ENCODE results near the gene SRRM2.

Gene SRRM2

DNA sequence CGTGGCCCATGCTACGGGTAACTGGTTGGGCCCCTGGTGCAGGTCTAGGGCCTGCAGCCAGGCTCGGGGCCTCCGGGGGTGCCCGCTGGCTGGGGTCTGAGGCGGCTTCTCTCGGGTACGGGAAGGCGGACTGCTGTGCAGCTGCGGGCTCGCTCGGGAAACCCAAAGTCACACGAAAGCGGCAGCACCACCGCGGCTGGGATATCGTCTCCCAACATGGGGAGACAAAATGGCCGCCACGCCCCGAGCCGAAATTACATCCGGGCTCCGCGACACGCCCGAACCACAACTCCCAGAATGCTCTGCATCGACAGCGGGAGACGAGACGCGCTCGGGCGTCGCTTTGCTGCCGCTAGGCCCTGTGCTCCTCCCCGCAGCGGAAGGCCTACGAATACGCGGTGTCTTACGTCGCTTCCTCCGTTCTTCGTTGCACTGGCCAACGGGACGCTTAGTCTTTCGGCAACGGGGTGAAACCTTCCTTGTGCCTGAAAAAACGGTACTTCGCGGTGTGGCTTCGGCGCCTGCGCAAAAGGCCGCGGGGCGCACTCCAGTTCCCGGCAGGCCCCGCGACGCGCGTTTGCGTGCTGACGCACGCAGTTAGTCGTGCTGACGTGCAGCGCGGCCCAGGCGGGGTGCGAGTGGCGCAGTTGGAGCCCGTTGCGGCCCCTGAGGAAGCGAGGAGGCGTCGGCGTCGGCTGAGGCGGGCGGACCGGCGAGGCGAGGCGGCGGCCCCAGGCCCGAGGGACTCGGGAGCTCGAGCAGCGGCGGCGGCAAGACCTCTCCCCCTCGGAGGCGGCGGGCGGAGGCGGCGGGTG is at the start of gene SRRM2:
Gene SRRM2, plus strand, starts transcription at position 604 of the 815 bp plus-strand sequence. CDS start 3,727 bp downstream, outside the sequence.
- peak within 1 kb of the TSS; percentile 97 for H3K4me3 ChIP-seq (ENCODE audit: low read length, poor library complexity, severe bottlenecking)
- peaks cover 5% of the 10 kb centered on the region; the same call in 1 of the 2 replicates for H3K36me3 ChIP-seq (ENCODE audit: insufficient read depth, low read length)
- peaks cover 25% of the 10 kb centered on the region for H3K4me1 ChIP-seq (ENCODE audit: insufficient read depth, low read length, poor library complexity, severe bottlenecking)
- H3K27me3 ChIP-seq (ENCODE audit: insufficient read depth, low read length, poor library complexity, severe bottlenecking), result no peaks in the 10 kb centered on the region
- H3K79me2 ChIP-seq (ENCODE audit: insufficient read depth, low read length), result peaks cover 56% of the 10 kb centered on the region
- H3K9me3 ChIP-seq (ENCODE audit: insufficient read depth, low read depth, low read length), result no peaks in the 10 kb centered on the region
- no peaks in the 10 kb centered on the region for H3F3A ChIP-seq (ENCODE audit: low read depth)
- H3K4me2 ChIP-seq (ENCODE audit: low read depth, low read length, poor library complexity, severe bottlenecking), result peak within 1 kb of the TSS; percentile 98
- peaks cover 40% of the 10 kb centered on the region for H4K20me1 ChIP-seq (ENCODE audit: insufficient read depth, low read length, poor library complexity, severe bottlenecking)
- peak within 1 kb of the TSS; percentile 99 for H3K9ac ChIP-seq (ENCODE audit: low read depth, low read length, poor library complexity, severe bottlenecking)
- H2AFZ ChIP-seq (ENCODE audit: low read length), result peak within 1 kb of the TSS; percentile 72
- TF ChIP-seq CTCF (conservative IDR thresholded peaks at IDR 0.05; ENCODE audit: low read length), result no peak
- TF ChIP-seq EZH2phosphoT487 (IDR thresholded peaks at IDR 0.05; ENCODE audit: borderline replicate concordance), result no peak
- H3K9me2 ChIP-seq (replicated peaks; ENCODE audit: low read depth, low read length), result no peaks in the 10 kb centered on the region

DNA sequence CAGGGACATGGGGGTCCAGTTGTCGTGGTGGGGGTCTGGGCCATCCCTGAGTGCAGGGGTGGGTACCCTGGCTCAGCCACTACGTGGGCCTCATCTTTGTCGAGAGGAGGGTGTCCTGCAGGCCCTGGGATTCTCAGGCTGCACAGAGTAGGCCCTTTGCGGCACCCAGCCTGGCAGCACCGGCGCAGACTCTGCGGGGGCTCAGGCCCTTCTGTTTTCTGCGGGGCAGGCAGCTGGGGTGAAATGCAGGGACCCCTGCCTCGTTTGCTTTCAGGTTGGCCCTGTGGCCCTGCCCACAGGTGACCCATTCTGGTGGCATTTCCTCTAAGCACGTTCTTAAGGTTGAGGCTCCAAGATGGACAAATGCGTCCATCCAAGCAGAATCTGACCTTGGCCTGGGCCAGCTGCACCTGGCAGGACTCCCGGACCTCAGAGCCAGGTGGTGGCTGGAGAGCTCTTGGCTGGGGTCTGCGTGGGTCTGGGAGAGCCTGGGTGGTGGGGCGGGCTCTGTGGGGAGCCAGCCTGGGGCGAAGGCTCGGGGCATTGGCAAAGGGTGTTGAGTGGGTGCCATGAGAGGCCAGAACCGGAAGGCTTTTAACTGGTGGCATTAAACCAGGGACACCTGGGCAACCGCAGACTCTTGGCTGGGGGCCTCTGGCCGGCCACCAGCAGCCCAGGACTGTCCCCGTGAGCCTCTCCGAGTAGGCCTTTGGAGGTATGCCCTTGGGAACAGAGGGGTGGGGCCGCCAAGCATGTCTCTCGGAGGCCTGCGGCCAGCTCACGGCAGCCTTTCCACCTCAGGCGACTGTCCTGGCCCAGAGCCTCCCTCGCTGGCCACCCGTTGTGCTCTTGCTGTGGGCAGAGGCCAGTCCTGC is 49.3 kb upstream of the SRRM2 start:
- no peaks in the 10 kb centered on the region for H3K27me3 ChIP-seq (ENCODE audit: insufficient read depth, low read length, poor library complexity, severe bottlenecking)
- no peaks in the 10 kb centered on the region for H3K9me2 ChIP-seq (replicated peaks; ENCODE audit: low read depth, low read length)
- H2AFZ ChIP-seq (ENCODE audit: low read length), result no peak overlapping the region
- no peak overlapping the region for H3K9ac ChIP-seq (ENCODE audit: low read depth, low read length, poor library complexity, severe bottlenecking)
- no peaks in the 10 kb centered on the region for H3K9me3 ChIP-seq (ENCODE audit: insufficient read depth, low read depth, low read length)
- no peaks in the 10 kb centered on the region for H3K79me2 ChIP-seq (ENCODE audit: insufficient read depth, low read length)
- peaks cover 4% of the 10 kb centered on the region; the same call in 1 of the 2 replicates for H3K36me3 ChIP-seq (ENCODE audit: insufficient read depth, low read length)
- no peaks in the 10 kb centered on the region for H3K4me1 ChIP-seq (ENCODE audit: insufficient read depth, low read length, poor library complexity, severe bottlenecking)
- H3K4me3 ChIP-seq (ENCODE audit: low read length, poor library complexity, severe bottlenecking), result no peak overlapping the region
- TF ChIP-seq EZH2phosphoT487 (IDR thresholded peaks at IDR 0.05; ENCODE audit: borderline replicate concordance), result no peak
- no peak for TF ChIP-seq CTCF (conservative IDR thresholded peaks at IDR 0.05; ENCODE audit: low read length)
- no peaks in the 10 kb centered on the region for H3F3A ChIP-seq (ENCODE audit: low read depth)
- no peaks in the 10 kb centered on the region for H4K20me1 ChIP-seq (ENCODE audit: insufficient read depth, low read length, poor library complexity, severe bottlenecking)
- no peak overlapping the region for H3K4me2 ChIP-seq (ENCODE audit: low read depth, low read length, poor library complexity, severe bottlenecking)

DNA sequence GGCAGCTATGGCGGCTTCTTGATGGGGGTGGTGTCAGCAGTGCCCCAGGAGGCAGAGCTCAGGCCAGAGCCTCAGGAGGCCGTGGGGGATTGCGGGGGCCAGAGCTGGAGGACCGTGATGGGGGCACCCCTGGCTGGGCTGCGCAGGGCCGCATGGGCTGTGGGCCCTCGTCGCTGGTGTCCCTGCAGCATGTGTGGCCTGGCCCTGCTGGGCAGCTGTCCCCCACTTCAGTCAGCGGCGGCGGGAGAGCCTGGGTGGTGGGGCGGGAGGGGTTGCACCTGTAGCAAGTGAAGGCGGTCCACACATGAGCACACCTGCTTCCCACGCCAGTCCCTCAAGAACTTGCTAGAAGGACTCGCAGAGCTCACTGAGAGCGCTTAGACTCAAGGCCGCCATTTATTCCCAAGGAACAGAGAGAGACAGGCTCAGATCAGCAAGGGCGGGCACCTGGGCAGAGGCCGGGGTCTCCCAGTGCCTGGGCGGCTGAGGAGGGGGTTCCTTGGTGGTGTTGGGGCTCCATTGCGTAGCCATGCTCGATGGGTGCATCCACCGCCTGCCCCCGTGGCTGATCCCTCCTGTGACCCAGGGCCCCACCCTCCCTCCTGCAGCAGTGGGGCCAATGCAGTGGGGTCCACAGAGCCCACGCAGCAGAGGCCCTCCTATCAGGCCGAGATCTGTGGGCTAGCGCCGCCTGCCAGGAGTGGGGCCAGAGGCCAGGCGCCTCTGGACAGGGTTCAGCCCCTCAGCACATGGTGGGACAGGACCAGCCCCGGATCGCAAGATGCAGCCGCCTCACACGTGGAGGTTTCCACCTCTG is 48.1 kb upstream of the SRRM2 start:
- no peak overlapping the region for H2AFZ ChIP-seq (ENCODE audit: low read length)
- H3K4me1 ChIP-seq (ENCODE audit: insufficient read depth, low read length, poor library complexity, severe bottlenecking), result no peaks in the 10 kb centered on the region
- TF ChIP-seq EZH2phosphoT487 (IDR thresholded peaks at IDR 0.05; ENCODE audit: borderline replicate concordance) (no peak), CTCF (conservative IDR thresholded peaks at IDR 0.05; ENCODE audit: low read length) (no peak)
- H3K79me2 ChIP-seq (ENCODE audit: insufficient read depth, low read length), result no peaks in the 10 kb centered on the region
- no peaks in the 10 kb centered on the region for H3F3A ChIP-seq (ENCODE audit: low read depth)
- H4K20me1 ChIP-seq (ENCODE audit: insufficient read depth, low read length, poor library complexity, severe bottlenecking), result no peaks in the 10 kb centered on the region
- no peaks in the 10 kb centered on the region for H3K9me2 ChIP-seq (replicated peaks; ENCODE audit: low read depth, low read length)
- H3K27me3 ChIP-seq (ENCODE audit: insufficient read depth, low read length, poor library complexity, severe bottlenecking), result no peaks in the 10 kb centered on the region
- no peak overlapping the region for H3K4me3 ChIP-seq (ENCODE audit: low read length, poor library complexity, severe bottlenecking)
- H3K9ac ChIP-seq (ENCODE audit: low read depth, low read length, poor library complexity, severe bottlenecking), result no peak overlapping the region
- H3K36me3 ChIP-seq (ENCODE audit: insufficient read depth, low read length), result peaks cover 4% of the 10 kb centered on the region; the same call in 1 of the 2 replicates
- H3K9me3 ChIP-seq (ENCODE audit: insufficient read depth, low read depth, low read length), result no peaks in the 10 kb centered on the region
- no peak overlapping the region for H3K4me2 ChIP-seq (ENCODE audit: low read depth, low read length, poor library complexity, severe bottlenecking)
